ENCODE measurements around the gene ATF7.

DNA sequence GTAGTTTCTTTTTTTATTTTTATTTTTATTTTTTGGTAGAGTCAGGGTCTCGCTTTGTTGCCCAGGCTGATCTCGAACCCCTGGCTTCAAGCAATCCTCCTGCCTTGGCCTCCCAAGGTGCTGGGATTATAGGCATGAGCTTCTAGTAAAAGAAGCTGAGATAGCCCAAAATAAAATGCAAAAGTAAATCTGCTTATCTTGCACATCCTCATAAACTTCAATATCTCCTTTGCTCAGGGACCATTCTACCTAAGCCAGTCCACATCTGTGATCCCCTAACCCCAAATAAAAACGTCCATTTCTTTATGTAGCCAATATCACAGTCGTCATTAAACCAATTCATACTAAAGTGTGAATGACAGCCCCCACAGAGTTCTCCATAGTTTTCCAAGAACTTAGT lies 36.3 kb downstream of the ATF7 start:
- TF ChIP-seq, protein P1, sequence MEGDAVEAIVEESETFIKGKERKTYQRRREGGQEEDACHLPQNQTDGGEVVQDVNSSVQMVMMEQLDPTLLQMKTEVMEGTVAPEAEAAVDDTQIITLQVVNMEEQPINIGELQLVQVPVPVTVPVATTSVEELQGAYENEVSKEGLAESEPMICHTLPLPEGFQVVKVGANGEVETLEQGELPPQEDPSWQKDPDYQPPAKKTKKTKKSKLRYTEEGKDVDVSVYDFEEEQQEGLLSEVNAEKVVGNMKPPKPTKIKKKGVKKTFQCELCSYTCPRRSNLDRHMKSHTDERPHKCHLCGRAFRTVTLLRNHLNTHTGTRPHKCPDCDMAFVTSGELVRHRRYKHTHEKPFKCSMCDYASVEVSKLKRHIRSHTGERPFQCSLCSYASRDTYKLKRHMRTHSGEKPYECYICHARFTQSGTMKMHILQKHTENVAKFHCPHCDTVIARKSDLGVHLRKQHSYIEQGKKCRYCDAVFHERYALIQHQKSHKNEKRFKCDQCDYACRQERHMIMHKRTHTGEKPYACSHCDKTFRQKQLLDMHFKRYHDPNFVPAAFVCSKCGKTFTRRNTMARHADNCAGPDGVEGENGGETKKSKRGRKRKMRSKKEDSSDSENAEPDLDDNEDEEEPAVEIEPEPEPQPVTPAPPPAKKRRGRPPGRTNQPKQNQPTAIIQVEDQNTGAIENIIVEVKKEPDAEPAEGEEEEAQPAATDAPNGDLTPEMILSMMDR (IDR thresholded peaks at IDR 0.05), result no peak
- TF ChIP-seq ZFX (IDR thresholded peaks at IDR 0.05; ENCODE audit: borderline replicate concordance), result no peak
